GM20000 (cell line): Measurements from ENCODE around the gene POMGNT1.

Experiments
- DNase-seq: peaks from one replicate; pipeline ENCODE4 v3.0.0; 2012; ENCODE audit warnings: low spot score
- CTCF ChIP-seq: IDR thresholded peaks from 2 replicates; pipeline ENCODE4 v1.5.1; 2012; ENCODE audit warnings: mild to moderate bottlenecking, control low read depth; ENCODE audit errors: extremely low read depth, missing control alignments

The POMGNT1 gene

GRCh38 chr1:46193285-46193684 is 4.9 kb downstream of the POMGNT1 start:
- TF ChIP-seq CTCF, result no peak
- no peak for DNase-seq

- DNase-seq, result no peak
- no peak for TF ChIP-seq CTCF
Measured at GRCh38 chr1:46192171-46192570, 6.1 kb downstream of the POMGNT1 start.

GRCh38 chr1:46191033-46191701 is 7.1 kb downstream of the POMGNT1 start:
- no peak for TF ChIP-seq CTCF

GRCh38 chr1:46190539-46190938 is 7.7 kb downstream of the POMGNT1 start:
- no peak for TF ChIP-seq CTCF
- no peak for DNase-seq

More at GRCh38 chr1:46191033-46191701, 7.1 kb downstream of the POMGNT1 start:
- DNase-seq, result no peak

GRCh38 chr1:46188295-46189030 is 9.8 kb downstream of the POMGNT1 start:
- TF ChIP-seq CTCF, result no peak
- DNase-seq, result no peak

- no peak for DNase-seq
- TF ChIP-seq CTCF, result no peak
Measured at GRCh38 chr1:46187106-46187869, 10.9 kb downstream of the POMGNT1 start.

- DNase-seq, result no peak
- TF ChIP-seq CTCF, result no peak
Measured at GRCh38 chr1:46186076-46186475, 12.2 kb downstream of the POMGNT1 start.
